Measurements from ENCODE around the gene CFHR4. TPM values are rescaled to one million over a fixed set of nuclear protein-coding genes. Genes with fewer than 3 reads are reported as not detected.
"Not testable (repeated sequence)": the region's sequence is repeated elsewhere in the genome, so short reads cannot be mapped to it uniquely, and the experiment has no call there.

The CFHR4 gene
- total RNA-seq, 2 donors from 2014 or later: not detected

DNA sequence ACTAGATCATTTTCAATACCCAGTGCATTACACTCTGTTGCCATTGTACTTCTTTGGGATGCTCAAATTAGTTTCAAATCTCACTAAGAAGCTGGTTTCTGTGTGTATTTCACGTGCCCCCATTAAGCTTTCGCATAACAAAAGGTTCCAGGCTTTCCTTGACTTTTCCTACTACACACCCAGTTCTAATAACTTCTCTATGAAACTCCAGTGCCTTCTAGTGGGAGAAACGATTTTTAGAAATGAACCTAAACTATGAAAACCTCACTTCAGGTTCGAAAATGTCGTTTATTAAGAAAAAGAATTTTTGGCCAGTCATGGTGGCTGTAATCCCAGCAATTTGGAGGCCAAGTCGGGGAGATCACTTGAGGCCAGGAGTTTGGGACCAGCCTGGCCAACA, 2.8 kb downstream of the CFHR4 start:
- no peak for DNase-seq (ENCODE audit: low spot score)
- Histone ChIP-seq H3K4me1 (no peaks in the 10 kb centered on the region), H3K27me3 (no peaks in the 10 kb centered on the region), H3K4me3 (no peak overlapping the region), H3K9me3 (no peaks in the 10 kb centered on the region), H3K27ac (no peak overlapping the region), H3K36me3 (no peaks in the 10 kb centered on the region)
- TF ChIP-seq, protein P1, sequence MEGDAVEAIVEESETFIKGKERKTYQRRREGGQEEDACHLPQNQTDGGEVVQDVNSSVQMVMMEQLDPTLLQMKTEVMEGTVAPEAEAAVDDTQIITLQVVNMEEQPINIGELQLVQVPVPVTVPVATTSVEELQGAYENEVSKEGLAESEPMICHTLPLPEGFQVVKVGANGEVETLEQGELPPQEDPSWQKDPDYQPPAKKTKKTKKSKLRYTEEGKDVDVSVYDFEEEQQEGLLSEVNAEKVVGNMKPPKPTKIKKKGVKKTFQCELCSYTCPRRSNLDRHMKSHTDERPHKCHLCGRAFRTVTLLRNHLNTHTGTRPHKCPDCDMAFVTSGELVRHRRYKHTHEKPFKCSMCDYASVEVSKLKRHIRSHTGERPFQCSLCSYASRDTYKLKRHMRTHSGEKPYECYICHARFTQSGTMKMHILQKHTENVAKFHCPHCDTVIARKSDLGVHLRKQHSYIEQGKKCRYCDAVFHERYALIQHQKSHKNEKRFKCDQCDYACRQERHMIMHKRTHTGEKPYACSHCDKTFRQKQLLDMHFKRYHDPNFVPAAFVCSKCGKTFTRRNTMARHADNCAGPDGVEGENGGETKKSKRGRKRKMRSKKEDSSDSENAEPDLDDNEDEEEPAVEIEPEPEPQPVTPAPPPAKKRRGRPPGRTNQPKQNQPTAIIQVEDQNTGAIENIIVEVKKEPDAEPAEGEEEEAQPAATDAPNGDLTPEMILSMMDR (IDR thresholded peaks at IDR 0.05): no peak

DNA sequence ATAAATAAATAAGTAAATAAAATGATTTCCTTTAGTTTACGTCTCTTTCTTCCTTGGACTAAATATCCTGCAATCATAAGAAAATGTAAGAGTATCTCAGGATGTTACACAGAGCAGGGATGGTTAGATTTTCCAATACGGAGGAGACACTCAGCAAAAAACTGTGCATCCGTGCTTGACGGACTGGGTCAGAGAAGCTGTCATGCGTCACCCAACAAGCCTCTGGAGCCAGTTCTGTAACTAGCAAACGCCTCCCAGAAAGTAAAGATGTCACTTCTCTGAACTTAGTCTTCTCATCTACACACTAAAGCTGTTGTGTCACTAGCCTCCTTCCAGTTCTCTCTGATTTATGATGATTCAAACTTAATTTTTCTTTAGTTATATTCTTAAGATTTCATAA, 3.4 kb downstream of the CFHR4 start:
- no peak overlapping the region for H3K27ac ChIP-seq
- H3K27me3 ChIP-seq: no peaks in the 10 kb centered on the region
- TF ChIP-seq, protein P1 (IDR thresholded peaks at IDR 0.05): no peak
- H3K36me3 ChIP-seq: no peaks in the 10 kb centered on the region
- no peaks in the 10 kb centered on the region for H3K9me3 ChIP-seq
- no peaks in the 10 kb centered on the region for H3K4me1 ChIP-seq
- H3K4me3 ChIP-seq: no peak overlapping the region
- DNase-seq (ENCODE audit: low spot score): no peak

DNA sequence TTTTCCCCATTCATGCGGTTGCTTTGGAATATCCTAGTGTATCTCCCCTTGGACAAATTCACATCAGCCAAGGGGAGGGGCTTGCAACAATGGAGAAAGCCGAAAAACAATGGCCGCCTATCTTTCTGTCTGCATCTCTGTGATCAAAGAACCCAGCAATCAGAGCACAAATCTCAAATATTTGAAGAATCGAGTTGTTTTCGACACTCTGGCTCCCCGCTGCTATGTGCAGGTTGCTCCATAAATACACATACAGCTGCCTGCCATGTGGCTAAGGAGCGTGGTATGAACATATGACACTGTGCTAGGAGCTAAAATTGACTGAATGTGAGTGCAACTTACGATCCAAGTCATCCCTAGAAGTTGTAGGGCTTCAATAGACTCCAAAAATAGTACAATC, 8.5 kb downstream of the CFHR4 start:
- Histone ChIP-seq H3K36me3 (no peaks in the 10 kb centered on the region), H3K27ac (no peak overlapping the region), H3K27me3 (no peaks in the 10 kb centered on the region), H3K9me3 (no peaks in the 10 kb centered on the region), H3K4me3 (no peak overlapping the region), H3K4me1 (no peaks in the 10 kb centered on the region)
- TF ChIP-seq, protein P1 (IDR thresholded peaks at IDR 0.05): no peak
- DNase-seq (ENCODE audit: low spot score): no peak

DNA sequence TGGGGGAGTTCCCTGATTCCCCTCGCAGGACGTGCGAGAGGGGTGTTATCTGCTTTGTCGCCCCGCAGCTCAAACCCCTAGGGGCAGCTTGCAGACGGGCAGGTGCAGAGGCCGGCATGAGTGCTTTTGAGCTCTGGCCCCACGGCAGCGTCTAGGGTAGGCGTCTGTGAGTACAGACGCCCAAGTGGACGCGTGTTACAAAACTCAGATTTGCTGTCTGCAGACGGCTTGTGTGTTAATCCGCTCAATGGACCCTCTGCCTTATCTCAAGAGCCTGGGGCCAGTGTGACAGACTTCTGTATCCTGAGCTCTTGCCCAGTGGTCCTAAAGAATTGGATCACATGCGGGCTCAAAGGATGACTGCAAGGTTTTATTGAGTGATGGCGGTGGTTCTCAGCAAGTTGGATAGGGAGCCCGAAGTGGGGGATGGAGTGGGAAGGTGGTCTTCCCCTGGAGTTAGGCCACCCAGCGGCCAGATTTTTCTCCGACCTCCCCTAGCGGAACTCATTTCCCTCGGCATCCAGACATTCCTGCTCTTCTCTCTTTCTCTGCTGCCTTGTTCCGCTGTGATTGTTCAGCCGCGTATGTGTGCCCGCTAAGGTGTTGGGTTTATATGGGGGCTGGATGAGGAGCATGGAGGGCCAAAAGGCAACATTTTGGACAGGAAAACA, 9.4 kb downstream of the CFHR4 start:
- TF ChIP-seq, protein P1 (IDR thresholded peaks at IDR 0.05): no peak
- no peak for DNase-seq (ENCODE audit: low spot score)
- no peak overlapping the region for H3K4me3 ChIP-seq

DNA sequence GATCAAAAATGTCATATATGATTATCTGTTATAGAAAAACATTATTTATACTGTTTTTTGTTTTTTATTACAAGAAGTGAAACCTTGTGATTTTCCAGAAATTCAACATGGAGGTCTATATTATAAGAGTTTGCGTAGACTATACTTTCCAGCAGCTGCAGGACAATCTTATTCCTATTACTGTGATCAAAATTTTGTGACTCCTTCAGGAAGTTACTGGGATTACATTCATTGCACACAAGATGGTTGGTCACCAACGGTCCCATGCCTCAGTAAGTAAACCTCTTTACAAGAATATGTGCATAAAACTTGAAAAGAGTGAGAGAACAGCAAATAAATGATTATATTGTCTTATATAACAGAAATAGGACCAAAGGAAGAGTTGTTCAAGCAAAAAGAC, 14.5 kb downstream of the CFHR4 start:
- Histone ChIP-seq H3K36me3 (no peaks in the 10 kb centered on the region), H3K27ac (no peak overlapping the region), H3K9me3 (no peaks in the 10 kb centered on the region), H3K4me1 (no peaks in the 10 kb centered on the region), H3K4me3 (no peak overlapping the region), H3K27me3 (no peaks in the 10 kb centered on the region)
- TF ChIP-seq, protein P1 (IDR thresholded peaks at IDR 0.05): no peak
- no peak for DNase-seq (ENCODE audit: low spot score)

More for the DNA sequence above, 9.4 kb downstream of the CFHR4 start:
- no peaks in the 10 kb centered on the region for H3K9me3 ChIP-seq
- H3K27ac ChIP-seq: no peak overlapping the region
- no peaks in the 10 kb centered on the region for H3K27me3 ChIP-seq
- no peaks in the 10 kb centered on the region for H3K4me1 ChIP-seq
- H3K36me3 ChIP-seq: no peaks in the 10 kb centered on the region

DNA sequence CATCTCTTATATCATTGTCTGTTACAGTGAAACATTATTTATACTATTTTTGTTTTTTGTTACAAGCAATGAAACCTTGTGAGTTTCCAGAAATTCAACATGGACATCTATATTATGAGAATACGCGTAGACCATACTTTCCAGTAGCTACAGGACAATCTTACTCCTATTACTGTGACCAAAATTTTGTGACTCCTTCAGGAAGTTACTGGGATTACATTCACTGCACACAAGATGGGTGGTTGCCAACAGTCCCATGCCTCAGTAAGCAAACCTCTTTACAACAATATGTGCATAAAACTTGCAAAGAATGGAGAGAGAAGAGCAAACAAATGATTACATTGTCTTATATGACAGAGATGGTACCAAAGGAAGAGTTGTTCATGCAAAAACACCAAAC, 22.4 kb downstream of the CFHR4 start:
- DNase-seq (ENCODE audit: low spot score): no peak
- no peaks in the 10 kb centered on the region for H3K27me3 ChIP-seq
- no peaks in the 10 kb centered on the region for H3K36me3 ChIP-seq
- no peak overlapping the region for H3K4me3 ChIP-seq
- no peaks in the 10 kb centered on the region for H3K9me3 ChIP-seq
- no peak overlapping the region for H3K27ac ChIP-seq
- TF ChIP-seq, protein P1 (IDR thresholded peaks at IDR 0.05): no peak
- no peaks in the 10 kb centered on the region for H3K4me1 ChIP-seq

DNA sequence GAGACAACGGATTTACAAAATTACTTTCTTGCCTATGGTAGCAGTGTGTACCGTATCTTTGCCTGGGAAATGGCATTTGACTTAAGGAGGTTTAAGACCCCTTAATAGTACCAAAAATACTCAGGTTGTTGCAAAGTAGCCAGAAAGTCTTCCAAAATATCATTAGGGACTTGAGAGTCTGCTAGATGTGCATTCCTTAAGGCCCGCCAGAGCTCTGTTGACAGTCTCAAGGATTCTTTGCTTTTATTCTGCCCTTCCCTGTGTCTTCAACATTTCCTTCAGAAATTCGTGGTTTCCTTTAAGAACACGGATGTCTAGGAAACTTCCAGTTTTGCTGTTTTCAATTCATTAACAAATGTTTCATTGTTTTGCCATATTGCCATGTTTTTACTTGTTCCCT, 24.4 kb downstream of the CFHR4 start:
- not testable (repeated sequence) for H3K9me3 ChIP-seq; H3K27me3 ChIP-seq; H3K4me3 ChIP-seq; H3K4me1 ChIP-seq; H3K27ac ChIP-seq; H3K36me3 ChIP-seq; DNase-seq (ENCODE audit: low spot score)

DNA sequence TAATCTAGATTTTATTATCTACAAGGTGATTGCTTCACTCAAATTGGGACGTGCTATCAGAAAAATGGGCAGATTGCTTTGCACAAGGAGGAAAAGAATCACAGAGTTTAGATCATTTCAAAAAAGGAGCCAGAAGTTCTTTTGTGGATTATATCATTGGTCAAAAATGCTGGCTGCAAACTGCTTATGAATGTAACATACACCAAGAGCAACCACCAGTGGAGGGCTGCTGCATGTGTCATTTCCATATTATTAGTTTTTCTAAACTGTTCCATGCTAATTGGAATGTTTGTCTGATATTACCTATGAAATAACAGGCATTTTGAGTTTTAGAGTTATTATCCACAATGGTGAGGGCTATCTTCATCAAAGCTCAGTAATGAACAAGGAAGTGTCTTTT, 39.0 kb downstream of the CFHR4 start:
- not testable (repeated sequence) for H3K4me1 ChIP-seq; H3K27ac ChIP-seq; H3K36me3 ChIP-seq; H3K4me3 ChIP-seq; H3K27me3 ChIP-seq; H3K9me3 ChIP-seq; DNase-seq (ENCODE audit: low spot score)

DNA sequence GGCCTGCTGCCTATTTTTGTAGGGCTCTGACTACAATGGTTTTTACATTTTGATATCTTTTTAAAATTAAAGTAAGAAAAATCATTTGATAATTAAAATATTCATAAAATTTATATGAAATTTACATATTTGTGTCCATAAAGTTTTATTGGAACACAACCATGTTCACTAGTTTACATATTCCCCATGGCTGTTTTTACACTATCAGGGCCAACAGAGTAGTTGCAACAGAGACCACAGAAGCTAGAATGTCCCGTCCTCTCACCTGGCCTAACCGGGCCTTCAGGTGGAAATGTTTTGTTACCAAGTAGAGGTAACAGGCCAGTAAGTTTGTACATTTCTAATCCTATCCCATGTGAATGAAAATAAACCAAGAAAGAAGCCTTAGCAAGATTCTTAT, 45.0 kb downstream of the CFHR4 start:
- H3K27ac ChIP-seq; H3K4me3 ChIP-seq; DNase-seq (ENCODE audit: low spot score); H3K36me3 ChIP-seq; H3K9me3 ChIP-seq; H3K4me1 ChIP-seq; H3K27me3 ChIP-seq: not testable (repeated sequence)
